Measurements from ENCODE around the gene RUFY4.

RUFY4 gene

DNA sequence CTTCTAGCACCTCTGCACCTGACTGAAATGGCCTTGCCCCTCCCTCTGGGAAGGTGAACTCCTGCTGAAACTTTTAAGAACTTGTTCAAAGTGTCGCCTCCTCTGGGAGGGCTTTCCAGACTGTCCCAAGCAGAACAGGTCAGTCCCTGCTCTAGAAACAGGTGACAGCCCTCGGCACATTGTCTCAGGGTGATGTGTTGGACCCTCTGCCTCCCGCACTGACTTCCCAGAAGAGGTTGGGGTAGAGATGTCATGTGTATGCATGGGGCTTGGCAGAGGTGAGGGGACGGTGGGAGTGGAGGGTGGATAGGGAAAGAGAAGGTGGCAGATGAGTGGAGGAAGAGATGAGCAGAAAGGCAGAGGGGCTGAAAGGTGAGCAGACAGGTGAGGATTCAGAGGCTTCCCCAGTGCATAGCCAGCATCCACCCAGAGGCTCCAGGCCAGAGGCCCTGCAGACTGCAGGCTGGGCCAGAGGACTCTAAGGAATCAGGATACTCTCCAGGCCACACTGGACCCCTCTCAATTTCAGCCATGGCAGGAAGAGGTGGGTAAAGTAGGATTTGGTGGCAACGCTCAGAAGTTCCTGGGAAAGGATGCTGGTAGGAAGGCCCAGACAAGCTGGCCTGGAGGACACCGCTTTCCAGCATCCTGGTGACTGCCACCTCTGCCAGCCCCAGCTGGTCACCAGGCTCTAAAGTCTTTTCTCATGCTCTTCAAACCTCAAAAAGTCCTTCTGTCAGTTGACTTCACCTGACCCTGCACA is 41.4 kb upstream of the RUFY4 start:
- no peaks in the 10 kb centered on the region for H3K36me3 ChIP-seq (ENCODE audit: insufficient read depth, low read length)
- no peaks in the 10 kb centered on the region for H3K79me2 ChIP-seq (ENCODE audit: insufficient read depth, low read length)
- TF ChIP-seq, protein P1, sequence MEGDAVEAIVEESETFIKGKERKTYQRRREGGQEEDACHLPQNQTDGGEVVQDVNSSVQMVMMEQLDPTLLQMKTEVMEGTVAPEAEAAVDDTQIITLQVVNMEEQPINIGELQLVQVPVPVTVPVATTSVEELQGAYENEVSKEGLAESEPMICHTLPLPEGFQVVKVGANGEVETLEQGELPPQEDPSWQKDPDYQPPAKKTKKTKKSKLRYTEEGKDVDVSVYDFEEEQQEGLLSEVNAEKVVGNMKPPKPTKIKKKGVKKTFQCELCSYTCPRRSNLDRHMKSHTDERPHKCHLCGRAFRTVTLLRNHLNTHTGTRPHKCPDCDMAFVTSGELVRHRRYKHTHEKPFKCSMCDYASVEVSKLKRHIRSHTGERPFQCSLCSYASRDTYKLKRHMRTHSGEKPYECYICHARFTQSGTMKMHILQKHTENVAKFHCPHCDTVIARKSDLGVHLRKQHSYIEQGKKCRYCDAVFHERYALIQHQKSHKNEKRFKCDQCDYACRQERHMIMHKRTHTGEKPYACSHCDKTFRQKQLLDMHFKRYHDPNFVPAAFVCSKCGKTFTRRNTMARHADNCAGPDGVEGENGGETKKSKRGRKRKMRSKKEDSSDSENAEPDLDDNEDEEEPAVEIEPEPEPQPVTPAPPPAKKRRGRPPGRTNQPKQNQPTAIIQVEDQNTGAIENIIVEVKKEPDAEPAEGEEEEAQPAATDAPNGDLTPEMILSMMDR (IDR thresholded peaks at IDR 0.05; ENCODE audit: low read length), result no peak
- no peak for TF ChIP-seq EZH2 (IDR thresholded peaks at IDR 0.05; ENCODE audit: borderline replicate concordance, low read length)
- no peaks in the 10 kb centered on the region for H3F3A ChIP-seq (ENCODE audit: insufficient read depth, low read length)
- no peaks in the 10 kb centered on the region for H3K9me2 ChIP-seq (ENCODE audit: low read depth, low read length)
- H3K27ac ChIP-seq (ENCODE audit: low read depth, low read length, poor library complexity, severe bottlenecking), result no peak overlapping the region
- no peaks in the 10 kb centered on the region for H3K9me3 ChIP-seq (ENCODE audit: low read length)
- H3K4me2 ChIP-seq (ENCODE audit: low read length), result no peak overlapping the region
- H3K4me1 ChIP-seq (ENCODE audit: insufficient read depth, low read length, severe bottlenecking), result no peaks in the 10 kb centered on the region
- H3K4me3 ChIP-seq (ENCODE audit: low read depth, low read length, poor library complexity, severe bottlenecking), result no peak overlapping the region
- H3K27me3 ChIP-seq (ENCODE audit: insufficient read depth, low read length), result 0 out of 2 replicates have a peak, but pooled peaks cover 3% of the 10 kb centered on the region
- no peak overlapping the region for H3K9ac ChIP-seq (ENCODE audit: low read length)
- H2AFZ ChIP-seq (ENCODE audit: low read length), result no peak overlapping the region
- no peaks in the 10 kb centered on the region for H4K20me1 ChIP-seq (ENCODE audit: insufficient read depth, low read length)

DNA sequence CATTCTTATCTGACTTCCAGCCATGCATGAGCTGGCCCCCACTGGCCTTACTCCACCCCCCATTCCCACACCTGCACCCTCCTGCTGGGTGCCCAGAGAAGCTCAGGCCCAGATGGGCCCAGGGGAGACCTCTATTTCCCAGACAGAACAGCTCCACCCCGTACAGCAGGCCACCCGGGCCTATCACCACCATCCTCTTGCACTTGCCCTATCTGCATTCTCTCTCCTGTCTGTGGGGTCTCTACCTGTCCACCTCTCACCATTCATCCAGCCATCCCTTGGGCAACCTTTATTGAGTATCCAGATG is 40.9 kb upstream of the RUFY4 start:
- H3K9me3 ChIP-seq (ENCODE audit: low read length), result no peaks in the 10 kb centered on the region
- no peak overlapping the region for H3K9ac ChIP-seq (ENCODE audit: low read length)
- H2AFZ ChIP-seq (ENCODE audit: low read length), result no peak overlapping the region
- no peaks in the 10 kb centered on the region for H3K4me1 ChIP-seq (ENCODE audit: insufficient read depth, low read length, severe bottlenecking)
- H3K9me2 ChIP-seq (ENCODE audit: low read depth, low read length), result no peaks in the 10 kb centered on the region
- no peaks in the 10 kb centered on the region for H3K79me2 ChIP-seq (ENCODE audit: insufficient read depth, low read length)
- H3K36me3 ChIP-seq (ENCODE audit: insufficient read depth, low read length), result no peaks in the 10 kb centered on the region
- no peak overlapping the region for H3K4me2 ChIP-seq (ENCODE audit: low read length)
- no peaks in the 10 kb centered on the region for H4K20me1 ChIP-seq (ENCODE audit: insufficient read depth, low read length)
- H3K27me3 ChIP-seq (ENCODE audit: insufficient read depth, low read length), result 0 out of 2 replicates have a peak, but pooled peaks cover 3% of the 10 kb centered on the region
- H3K4me3 ChIP-seq (ENCODE audit: low read depth, low read length, poor library complexity, severe bottlenecking), result no peak overlapping the region
- no peak for TF ChIP-seq EZH2 (IDR thresholded peaks at IDR 0.05; ENCODE audit: borderline replicate concordance, low read length)
- TF ChIP-seq, protein P1 (IDR thresholded peaks at IDR 0.05; ENCODE audit: low read length), result no peak
- no peak overlapping the region for H3K27ac ChIP-seq (ENCODE audit: low read depth, low read length, poor library complexity, severe bottlenecking)
- H3F3A ChIP-seq (ENCODE audit: insufficient read depth, low read length), result no peaks in the 10 kb centered on the region

DNA sequence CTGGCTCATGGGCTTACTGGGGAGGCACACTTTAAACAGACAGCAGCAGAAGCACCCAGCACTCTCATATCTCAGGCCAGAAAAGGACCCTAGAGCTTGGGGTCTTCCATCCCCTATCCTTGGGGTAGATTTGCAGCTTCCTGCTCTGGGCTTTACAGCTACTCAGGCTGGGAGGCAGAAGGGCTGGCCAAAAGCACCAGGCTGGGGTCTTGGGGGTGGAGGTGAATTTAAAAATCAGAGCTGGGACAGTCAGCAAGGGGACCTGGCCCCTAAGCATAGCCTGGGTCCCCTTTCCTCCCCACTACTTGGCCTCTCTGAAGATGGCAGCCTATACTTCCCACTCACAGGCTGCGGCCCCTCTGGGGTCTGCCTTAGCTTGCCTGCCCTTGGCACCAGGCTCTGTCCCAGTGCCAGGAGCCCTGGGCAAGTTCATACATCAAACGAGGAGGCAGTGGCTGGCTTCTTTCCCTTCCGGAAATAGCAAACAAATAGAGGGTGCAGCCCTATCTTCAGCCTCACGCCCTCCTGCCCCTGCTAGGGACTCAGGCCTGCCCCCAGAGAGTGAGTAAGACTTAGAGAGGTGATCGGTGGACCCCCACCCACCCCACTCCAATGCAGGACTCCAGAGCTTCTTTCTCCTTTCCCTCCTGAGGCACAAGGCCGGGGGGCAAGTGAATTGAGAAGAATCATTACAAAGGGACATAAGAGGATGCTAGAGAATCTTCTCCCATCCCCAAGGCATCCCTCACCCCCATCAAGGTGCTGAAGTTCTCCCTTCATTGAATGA is 40.3 kb upstream of the RUFY4 start:
- Histone ChIP-seq H3K4me3 (ENCODE audit: low read depth, low read length, poor library complexity, severe bottlenecking) (no peak overlapping the region), H3K9me2 (ENCODE audit: low read depth, low read length) (no peaks in the 10 kb centered on the region), H4K20me1 (ENCODE audit: insufficient read depth, low read length) (no peaks in the 10 kb centered on the region), H3K4me2 (ENCODE audit: low read length) (no peak overlapping the region), H3K4me1 (ENCODE audit: insufficient read depth, low read length, severe bottlenecking) (no peaks in the 10 kb centered on the region), H3K79me2 (ENCODE audit: insufficient read depth, low read length) (no peaks in the 10 kb centered on the region), H3K9ac (ENCODE audit: low read length) (no peak overlapping the region), H3F3A (ENCODE audit: insufficient read depth, low read length) (no peaks in the 10 kb centered on the region), H3K27me3 (ENCODE audit: insufficient read depth, low read length) (0 out of 2 replicates have a peak, but pooled peaks cover 3% of the 10 kb centered on the region), H3K36me3 (ENCODE audit: insufficient read depth, low read length) (no peaks in the 10 kb centered on the region), H3K9me3 (ENCODE audit: low read length) (no peaks in the 10 kb centered on the region), H2AFZ (ENCODE audit: low read length) (no peak overlapping the region), H3K27ac (ENCODE audit: low read depth, low read length, poor library complexity, severe bottlenecking) (no peak overlapping the region)
- TF ChIP-seq, protein P1 (IDR thresholded peaks at IDR 0.05; ENCODE audit: low read length), result no peak
- no peak for TF ChIP-seq EZH2 (IDR thresholded peaks at IDR 0.05; ENCODE audit: borderline replicate concordance, low read length)

Measured in OCI-LY1 (cell line).